Tibial nerve (tissue), 4 donors: ENCODE data around the gene C4BPA. TPM values are rescaled to one million over a fixed set of nuclear protein-coding genes. Genes with fewer than 3 reads are reported as not detected.

Experiments used
- DNase-seq, 2 donors: peaks; one replicate each; pipeline ENCODE4 v3.0.0-alpha.2; 2019; ENCODE audit warnings: low spot score in 2 of 2
- H3K27ac ChIP-seq, 4 donors: fragments of 200-600 bp; sonication (generic) in 3 of 4; one replicate each; pipeline ENCODE4 v1.5.1; 2017 to 2019; ENCODE audit warnings: mild to moderate bottlenecking in 1 of 4
- H3K27me3 ChIP-seq, 2 donors: fragments of 200-600 bp; sonication (generic) in 1 of 2; one replicate each; pipeline versions ENCODE4 v1.5.1 to v1.6.0; 2017 to 2019
- H3K36me3 ChIP-seq, 3 donors: fragments of 200-600 bp; sonication (generic); one replicate each; pipeline ENCODE4 v1.5.1; 2018 to 2019
- H3K4me1 ChIP-seq, 4 donors: fragments of 200-600 bp; sonication (generic) in 3 of 4; one replicate each; pipeline ENCODE4 v1.5.1; 2017 to 2019
- H3K4me3 ChIP-seq, 4 donors: fragments of 200-600 bp; sonication (generic) in 3 of 4; one replicate each; pipeline ENCODE4 v1.5.1; 2017 to 2019; ENCODE audit warnings: mild to moderate bottlenecking in 1 of 4, moderate library complexity in 1 of 4
- H3K9me3 ChIP-seq, 4 donors: fragments of 200-600 bp; sonication (generic) in 3 of 4; one replicate each; pipeline ENCODE4 v1.5.1; 2017 to 2019
- CTCF ChIP-seq, 5 experiments: fragments of 200-600 bp in 3 of 5; fragments of 450-650 bp in 2 of 5; sonication (generic) in 3 of 5; IDR thresholded peaks; one replicate each; pipeline ENCODE4 v1.5.1; 2016 to 2019; ENCODE audit warnings: antibody characterized with exemption in 5 of 5, mild to moderate bottlenecking in 3 of 5, moderate library complexity in 2 of 5
- EP300 ChIP-seq, 2 donors: sonication (generic); formaldehyde crosslinking; IDR thresholded peaks; one replicate each; pipeline ENCODE4 v1.6.1; 2017; ENCODE audit warnings: antibody characterized with exemption in 2 of 2, mild to moderate bottlenecking in 1 of 2
- POLR2A ChIP-seq, 2 donors: fragments of 450-650 bp; IDR thresholded peaks; one replicate each; pipeline ENCODE4 v1.6.1; 2017; ENCODE audit warnings: antibody characterized with exemption in 2 of 2, mild to moderate bottlenecking in 2 of 2, moderate library complexity in 2 of 2
- WGBS, 2 donors: methylation state at CpG; one replicate each; pipeline ENCODE4 v1.1.5; 2018; 5-methylcytosine and 5-hydroxymethylcytosine counted together
- total RNA-seq, 4 donors: library from RNA; depleted of rRNA; stranded (reverse); fragments of >200 nt; gene quantifications; one replicate each; pipeline ENCODE4 v1.1.0, GENCODE V29; 2016

Gene C4BPA
- total RNA-seq = not detected

GRCh38 chr1:207103892-207104373, at the start of gene C4BPA:
Gene C4BPA, plus strand, starts transcription at chr1:207104233. Its CDS starts 8,793 bp downstream, at chr1:207113026.
- TF ChIP-seq EP300 (IDR thresholded peaks at IDR 0.05) (no peak), POLR2A (IDR thresholded peaks at IDR 0.05) (no peak), CTCF (IDR thresholded peaks at IDR 0.05) (no peak)
- Histone ChIP-seq H3K36me3 (no peaks in the 10 kb centered on the region), H3K4me3 (no peak within 1 kb of the TSS), H3K9me3 (no peaks in the 10 kb centered on the region), H3K27me3 (no peaks in the 10 kb centered on the region), H3K4me1 (no peaks in the 10 kb centered on the region), H3K27ac (no peak within 1 kb of the TSS)
- WGBS, 2 donors = 74 to 86% methylated on average over 7 of the region's 7 CpGs
- DNase-seq = no peak

GRCh38 chr1:207054491-207054890, 49.5 kb upstream of the C4BPA start:
- peak overlapping the region in 3 of 4 donors; percentile 91 to 99 (median 92) for H3K27ac ChIP-seq
- 44 to 46% methylated on average over 2 of the region's 2 CpGs for WGBS, 2 donors
- peaks cover 0 to 3% (median 0%) of the 10 kb centered on the region in 3 donors for H3K36me3 ChIP-seq

GRCh38 chr1:207055386-207056001, 48.5 kb upstream of the C4BPA start:
- TF ChIP-seq POLR2A (IDR thresholded peaks at IDR 0.05) (no peak), EP300 (IDR thresholded peaks at IDR 0.05) (no peak), CTCF (IDR thresholded peaks at IDR 0.05) (no peak)
- Histone ChIP-seq H3K9me3 (no peaks in the 10 kb centered on the region), H3K27ac (peak overlapping the region in 1 of 4 donors; percentile 91), H3K27me3 (no peaks in the 10 kb centered on the region), H3K36me3 (peaks cover 0 to 3% (median 0%) of the 10 kb centered on the region in 3 donors), H3K4me3 (no peak overlapping the region), H3K4me1 (peaks cover 0 to 31% (median 13%) of the 10 kb centered on the region in 4 donors)
- no peak for DNase-seq
- 74 to 75% methylated on average over 3 of the region's 3 CpGs for WGBS, 2 donors

More at GRCh38 chr1:207054491-207054890, 49.5 kb upstream of the C4BPA start:
- Histone ChIP-seq H3K4me3 (no peak overlapping the region), H3K27me3 (no peaks in the 10 kb centered on the region), H3K9me3 (no peaks in the 10 kb centered on the region), H3K4me1 (peaks cover 0 to 30% (median 16%) of the 10 kb centered on the region in 4 donors)
- TF ChIP-seq CTCF (IDR thresholded peaks at IDR 0.05) (no peak), EP300 (IDR thresholded peaks at IDR 0.05) (no peak), POLR2A (IDR thresholded peaks at IDR 0.05) (no peak)
- DNase-seq = no peak

GRCh38 chr1:207056673-207057072, 47.4 kb upstream of the C4BPA start:
- Histone ChIP-seq H3K4me3 (no peak overlapping the region), H3K9me3 (no peaks in the 10 kb centered on the region), H3K36me3 (peaks cover 0 to 9% (median 3%) of the 10 kb centered on the region in 3 donors), H3K27ac (peak overlapping the region in 1 of 4 donors; percentile 91), H3K4me1 (peaks cover 0 to 24% (median 8%) of the 10 kb centered on the region in 4 donors), H3K27me3 (no peaks in the 10 kb centered on the region)
- DNase-seq = no peak
- WGBS, 2 donors = 90 to 92% methylated on average over 6 of the region's 6 CpGs
- TF ChIP-seq CTCF (IDR thresholded peaks at IDR 0.05) (no peak), POLR2A (IDR thresholded peaks at IDR 0.05) (no peak), EP300 (IDR thresholded peaks at IDR 0.05) (no peak)

GRCh38 chr1:207058252-207058651, 45.8 kb upstream of the C4BPA start:
- 79 to 88% methylated on average over 4 of the region's 4 CpGs for WGBS, 2 donors
- H3K27ac ChIP-seq = no peak overlapping the region

More at GRCh38 chr1:207058252-207058651, 45.8 kb upstream of the C4BPA start:
- H3K9me3 ChIP-seq = no peaks in the 10 kb centered on the region
- DNase-seq = no peak
- no peak overlapping the region for H3K4me3 ChIP-seq
- TF ChIP-seq EP300 (IDR thresholded peaks at IDR 0.05) (no peak), POLR2A (IDR thresholded peaks at IDR 0.05) (no peak), CTCF (IDR thresholded peaks at IDR 0.05) (no peak)
- H3K4me1 ChIP-seq = peaks cover 0 to 14% (median 0%) of the 10 kb centered on the region in 4 donors
- H3K27me3 ChIP-seq = no peaks in the 10 kb centered on the region
- peaks cover 2 to 25% (median 8%) of the 10 kb centered on the region in 3 donors for H3K36me3 ChIP-seq
